ENCODE results near the gene MAP2. TPM values are rescaled to one million over a fixed set of nuclear protein-coding genes. Genes with fewer than 3 reads are reported as not detected.

MAP2 gene
- total and polyA plus RNA-seq, 10 of the 15 experiments (the other 5 are each of a cell fraction or from before 2014, with no cell fraction given) = 0.01 TPM; not detected in 9

DNA sequence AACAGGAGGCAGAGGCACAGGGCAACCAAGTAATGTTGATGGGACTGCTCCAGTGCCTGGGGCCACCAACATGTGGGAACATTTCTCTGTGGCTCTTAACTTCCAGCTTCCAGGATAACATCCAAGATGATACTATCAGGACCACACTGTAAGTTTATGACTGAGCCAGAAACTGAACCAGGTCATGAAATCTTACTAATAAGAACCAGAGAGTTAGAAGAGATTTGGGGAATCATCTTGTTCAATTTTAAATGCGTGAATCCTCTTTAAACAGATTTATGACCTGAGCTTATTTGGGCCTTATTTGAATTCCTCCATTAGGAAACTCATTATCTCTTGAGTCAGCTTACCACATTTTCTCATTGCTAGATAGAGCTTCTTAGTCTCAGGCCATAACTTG lies 45.0 kb downstream of the MAP2 start:
- RAD21 ChIA-PET (ENCODE audit: unreplicated experiment) = no interaction called here
- SMC1A ChIA-PET (ENCODE audit: uncharacterized antibody, unreplicated experiment) = no interaction called here
- Histone ChIP-seq H3K9ac (ENCODE audit: control insufficient read depth, insufficient read depth, low read length) (no peak overlapping the region), H3K27me3 (replicated peaks in 1 of 2; ENCODE audit: control insufficient read depth in 2 of 2, insufficient read depth in 2 of 2, low read length in 1 of 2) (no peaks in the 10 kb centered on the region), H3K27ac (ENCODE audit: control insufficient read depth, insufficient read depth) (no peak overlapping the region), H2AFZ (ENCODE audit: control insufficient read depth, low read depth, low read length) (no peak overlapping the region), H3K79me2 (ENCODE audit: control insufficient read depth, insufficient read depth, low read length) (no peaks in the 10 kb centered on the region), H4K20me1 (ENCODE audit: control insufficient read depth, insufficient read depth) (no peaks in the 10 kb centered on the region), H3K4me2 (ENCODE audit: control insufficient read depth, insufficient read depth) (no peak overlapping the region), H3K4me3 (no peak overlapping the region), H3K4me1 (ENCODE audit: control insufficient read depth, insufficient read depth, low read length) (no peaks in the 10 kb centered on the region), H3K9me3 (replicated peaks; ENCODE audit: control insufficient read depth, insufficient read depth, low read length) (no peaks in the 10 kb centered on the region), H3K36me3 (ENCODE audit: control insufficient read depth in 2 of 2, insufficient read depth in 2 of 2, low read length in 1 of 2) (no peaks in the 10 kb centered on the region)
- CTCF ChIA-PET = no interaction called here
- TF ChIP-seq BACH1 (IDR thresholded peaks at IDR 0.05; ENCODE audit: borderline replicate concordance) = no peak
- TF ChIP-seq CHD2 (IDR thresholded peaks at IDR 0.05; ENCODE audit: borderline replicate concordance, low read depth, low read length) = no peak
- TF ChIP-seq NR2F1 (conservative IDR thresholded peaks at IDR 0.05) = no peak
- TF ChIP-seq, protein P1, sequence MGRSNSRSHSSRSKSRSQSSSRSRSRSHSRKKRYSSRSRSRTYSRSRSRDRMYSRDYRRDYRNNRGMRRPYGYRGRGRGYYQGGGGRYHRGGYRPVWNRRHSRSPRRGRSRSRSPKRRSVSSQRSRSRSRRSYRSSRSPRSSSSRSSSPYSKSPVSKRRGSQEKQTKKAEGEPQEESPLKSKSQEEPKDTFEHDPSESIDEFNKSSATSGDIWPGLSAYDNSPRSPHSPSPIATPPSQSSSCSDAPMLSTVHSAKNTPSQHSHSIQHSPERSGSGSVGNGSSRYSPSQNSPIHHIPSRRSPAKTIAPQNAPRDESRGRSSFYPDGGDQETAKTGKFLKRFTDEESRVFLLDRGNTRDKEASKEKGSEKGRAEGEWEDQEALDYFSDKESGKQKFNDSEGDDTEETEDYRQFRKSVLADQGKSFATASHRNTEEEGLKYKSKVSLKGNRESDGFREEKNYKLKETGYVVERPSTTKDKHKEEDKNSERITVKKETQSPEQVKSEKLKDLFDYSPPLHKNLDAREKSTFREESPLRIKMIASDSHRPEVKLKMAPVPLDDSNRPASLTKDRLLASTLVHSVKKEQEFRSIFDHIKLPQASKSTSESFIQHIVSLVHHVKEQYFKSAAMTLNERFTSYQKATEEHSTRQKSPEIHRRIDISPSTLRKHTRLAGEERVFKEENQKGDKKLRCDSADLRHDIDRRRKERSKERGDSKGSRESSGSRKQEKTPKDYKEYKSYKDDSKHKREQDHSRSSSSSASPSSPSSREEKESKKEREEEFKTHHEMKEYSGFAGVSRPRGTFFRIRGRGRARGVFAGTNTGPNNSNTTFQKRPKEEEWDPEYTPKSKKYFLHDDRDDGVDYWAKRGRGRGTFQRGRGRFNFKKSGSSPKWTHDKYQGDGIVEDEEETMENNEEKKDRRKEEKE (IDR thresholded peaks at IDR 0.05) = no peak
- TF ChIP-seq KLF5 (IDR thresholded peaks at IDR 0.05; ENCODE audit: partially characterized antibody) = no peak
- no peak for TF ChIP-seq JUND (IDR thresholded peaks at IDR 0.05; ENCODE audit: low read depth, low read length)
- no peak for TF ChIP-seq BCL11A (IDR thresholded peaks at IDR 0.05; ENCODE audit: low read depth, low read length)
- BruUV-seq (replicated peaks) = no TSS peak
- ATAC-seq (no peak), FAIRE-seq (no peak), DNase-seq (ENCODE audit: low read depth, low spot score) (no peak)
- intact Hi-C loops (cut with micrococcal nuclease; ENCODE audit: unreplicated experiment) = no loop called here
- POLR2A ChIA-PET = no interaction called here
- WGBS (ENCODE audit: insufficient coverage, insufficient replicate concordance, low lambda C conversion rate, missing lambda C conversion rate) = 40% methylated on average over 1 of the region's 1 CpG
- in situ Hi-C loops (cut with MboI) = no loop called here

Measured in GM12878 (cell line).